HFFc6 (cell line): ENCODE measurements around the gene BTBD1. TPM values are rescaled to one million over a fixed set of nuclear protein-coding genes. Genes with fewer than 3 reads are reported as not detected.

ENCODE experiments used
- DNase-seq: peaks from one replicate; pipeline ENCODE4 v3.0.0-alpha.2; 2018
- H3K27ac Mint-ChIP-seq: 2 replicates; pipeline ENCODE4 v1.8.0; 2020; ENCODE audit warnings: mild to moderate bottlenecking, mixed read lengths
- H3K27me3 Mint-ChIP-seq: 2 replicates; pipeline ENCODE4 v1.8.0; 2021; ENCODE audit warnings: mild to moderate bottlenecking, moderate library complexity, mixed read lengths; ENCODE audit not compliant: insufficient read depth
- H3K36me3 Mint-ChIP-seq: 2 replicates; pipeline ENCODE4 v1.8.0; 2021; ENCODE audit warnings: low read depth, mixed read lengths
- H3K4me1 Mint-ChIP-seq: 2 replicates; pipeline ENCODE4 v1.8.0; 2020; ENCODE audit warnings: low read depth, mixed read lengths
- H3K4me3 Mint-ChIP-seq: 2 replicates; pipeline ENCODE4 v1.8.0; 2020; ENCODE audit warnings: mild to moderate bottlenecking, moderate library complexity, mixed read lengths
- H3K9me3 Mint-ChIP-seq: 2 replicates; pipeline ENCODE4 v1.8.0; 2020; ENCODE audit warnings: mild to moderate bottlenecking, mixed read lengths
- CTCF ChIP-seq: fragments of 200-600 bp; sonication (generic); IDR thresholded peaks from 2 replicates; pipeline ENCODE4 v1.5.0; 2021; ENCODE audit warnings: antibody characterized with exemption, mild to moderate bottlenecking
- total RNA-seq, 6 experiments: library from RNA; stranded (reverse); fragmentation: NEBNext Ultra II Directional; extraction: Animal tissue kit (Norgen Biotek cat#: 25700); gene quantifications; 2 replicates in 1 of 6; 3 replicates in 5 of 6; pipeline ENCODE4 v1.2.3, GENCODE V29; 2021

BTBD1 gene
- total RNA-seq, 6 experiments from 2014 or later, result 62.2 to 74.8 (median 69.4) TPM

- H3K9me3 Mint-ChIP-seq, result no peaks in the 10 kb centered on the region
- no peaks in the 10 kb centered on the region for H3K36me3 Mint-ChIP-seq
- H3K27me3 Mint-ChIP-seq, result peaks cover 34% of the 10 kb centered on the region
- no peak overlapping the region for H3K4me3 Mint-ChIP-seq
- peaks cover 11% of the 10 kb centered on the region for H3K4me1 Mint-ChIP-seq
- H3K27ac Mint-ChIP-seq, result no peak overlapping the region
- no peak for TF ChIP-seq CTCF
- DNase-seq, result no peak
Observed at GRCh38 chr15:83104141-83104540, 37.1 kb upstream of the BTBD1 start.

- TF ChIP-seq CTCF, result no peak
- H3K4me3 Mint-ChIP-seq, result no peak overlapping the region
- peaks cover 5% of the 10 kb centered on the region for H3K4me1 Mint-ChIP-seq
- H3K27me3 Mint-ChIP-seq, result peaks cover 23% of the 10 kb centered on the region
- H3K36me3 Mint-ChIP-seq, result no peaks in the 10 kb centered on the region
- DNase-seq, result no peak
- H3K27ac Mint-ChIP-seq, result no peak overlapping the region
- H3K9me3 Mint-ChIP-seq, result peaks cover 9% of the 10 kb centered on the region
Observed at GRCh38 chr15:83102346-83102745, 35.3 kb upstream of the BTBD1 start.

- Mint-ChIP-seq H3K27me3 (peaks cover 23% of the 10 kb centered on the region), H3K4me1 (no peaks in the 10 kb centered on the region), H3K36me3 (no peaks in the 10 kb centered on the region), H3K27ac (no peak overlapping the region), H3K9me3 (peaks cover 9% of the 10 kb centered on the region), H3K4me3 (no peak overlapping the region)
- TF ChIP-seq CTCF, result no peak
- DNase-seq, result no peak
Observed at GRCh38 chr15:83100097-83100646, 33.1 kb upstream of the BTBD1 start.

GRCh38 chr15:83099290-83099689 is 32.2 kb upstream of the BTBD1 start:
- no peak for TF ChIP-seq CTCF
- Mint-ChIP-seq H3K9me3 (peaks cover 9% of the 10 kb centered on the region), H3K36me3 (no peaks in the 10 kb centered on the region), H3K4me3 (no peak overlapping the region), H3K4me1 (no peaks in the 10 kb centered on the region), H3K27ac (no peak overlapping the region), H3K27me3 (peaks cover 19% of the 10 kb centered on the region)
- DNase-seq, result no peak

GRCh38 chr15:83098079-83098478 is 31.0 kb upstream of the BTBD1 start:
- Mint-ChIP-seq H3K27me3 (peaks cover 15% of the 10 kb centered on the region), H3K9me3 (peaks cover 9% of the 10 kb centered on the region), H3K27ac (no peak overlapping the region), H3K4me3 (no peak overlapping the region), H3K4me1 (peaks cover 4% of the 10 kb centered on the region), H3K36me3 (no peaks in the 10 kb centered on the region)
- no peak for TF ChIP-seq CTCF
- no peak for DNase-seq

GRCh38 chr15:83094583-83094982 is 27.5 kb upstream of the BTBD1 start:
- TF ChIP-seq CTCF, result no peak
- Mint-ChIP-seq H3K9me3 (peaks cover 9% of the 10 kb centered on the region), H3K36me3 (no peaks in the 10 kb centered on the region), H3K27me3 (peaks cover 4% of the 10 kb centered on the region; the same call in 1 of the 2 replicates), H3K4me1 (peaks cover 16% of the 10 kb centered on the region), H3K4me3 (no peak overlapping the region), H3K27ac (no peak overlapping the region)
- DNase-seq, result no peak
